GM18907 (cell line): ENCODE measurements around the gene C4BPB.

Source experiments
- ATAC-seq: cut with Tn5 transposase; IDR thresholded peaks from one replicate; pipeline ENCODE4 v1.9.1; 2021; ENCODE audit warnings: mild to moderate bottlenecking, moderate library complexity; ENCODE audit not compliant: unreplicated experiment

C4BPB gene

GRCh38 chr1:207081088-207081487, 7.6 kb upstream of the C4BPB start:
- ATAC-seq: no peak

GRCh38 chr1:207081806-207082205, 6.9 kb upstream of the C4BPB start:
- ATAC-seq: no peak

GRCh38 chr1:207084232-207084631, 4.4 kb upstream of the C4BPB start:
- no peak for ATAC-seq

GRCh38 chr1:207084701-207085180, 3.9 kb upstream of the C4BPB start:
- peak; percentile 80 for ATAC-seq

- no peak for ATAC-seq
These were observed 2.8 kb upstream of the C4BPB start for GRCh38 chr1:207085887-207086286.

GRCh38 chr1:207088161-207088560, 499 bp upstream of the C4BPB start:
- ATAC-seq: no peak

- no peak for ATAC-seq
These were observed 1.1 kb downstream of the C4BPB start for GRCh38 chr1:207089627-207090355.

GRCh38 chr1:207091200-207091908, 2.7 kb downstream of the C4BPB start:
- ATAC-seq: no peak

- no peak for ATAC-seq
These were observed 5.3 kb downstream of the C4BPB start for GRCh38 chr1:207093944-207094343.

- peak; percentile 79 for ATAC-seq
These were observed 9.2 kb downstream of the C4BPB start for GRCh38 chr1:207097871-207098324.

- ATAC-seq: no peak
These were observed 13.1 kb downstream of the C4BPB start for GRCh38 chr1:207101720-207102119.

- ATAC-seq: no peak
These were observed 13.5 kb downstream of the C4BPB start for GRCh38 chr1:207102146-207102545.

GRCh38 chr1:207102659-207103058, 14.0 kb downstream of the C4BPB start:
- no peak for ATAC-seq

- no peak for ATAC-seq
These were observed 15.3 kb downstream of the C4BPB start, which contains the start of gene C4BPA for GRCh38 chr1:207103892-207104373. Gene C4BPA, plus strand, starts transcription at chr1:207104233. Its CDS starts 8,793 bp downstream, at chr1:207113026.

- ATAC-seq: no peak
These were observed 20.3 kb downstream of the C4BPB start for GRCh38 chr1:207109004-207109403.

GRCh38 chr1:207112616-207113296, 24.1 kb downstream of the C4BPB start:
- ATAC-seq: no peak

- ATAC-seq: no peak
These were observed 26.6 kb downstream of the C4BPB start for GRCh38 chr1:207115269-207115668.

- no peak for ATAC-seq
These were observed 35.7 kb downstream of the C4BPB start for GRCh38 chr1:207124389-207124788.

GRCh38 chr1:207128336-207128921, 39.8 kb downstream of the C4BPB start:
- no peak for ATAC-seq

GRCh38 chr1:207129053-207129452, 40.4 kb downstream of the C4BPB start:
- ATAC-seq: no peak
